Gastroesophageal sphincter (tissue), 4 donors: Measurements from ENCODE around the gene REG3A. TPM values are rescaled to one million over a fixed set of nuclear protein-coding genes. Genes with fewer than 3 reads are reported as not detected.

Experiments
- ATAC-seq: fragments of 150-250 bp; one replicate; pipeline ENCODE4 v1.9.1; 2016; ENCODE audit warnings: mild to moderate bottlenecking, moderate library complexity
- H3K27ac ChIP-seq, 4 donors: fragments of 200-600 bp; sonication (generic) in 3 of 4; 1 replicate in 3 of 4; 2 replicates in 1 of 4; pipeline ENCODE4 v1.5.1; 2016 to 2019
- H3K27me3 ChIP-seq: fragments of 200-600 bp; sonication (generic); one replicate; pipeline ENCODE4 v1.5.1; 2019
- H3K36me3 ChIP-seq, 2 donors: fragments of 200-600 bp; sonication (generic); one replicate each; pipeline ENCODE4 v1.5.1; 2019; ENCODE audit warnings: control low read depth in 1 of 2
- H3K4me1 ChIP-seq, 3 donors: fragments of 200-600 bp; sonication (generic); 1 replicate in 2 of 3; 2 replicates in 1 of 3; pipeline ENCODE4 v1.5.1; 2016 to 2019; ENCODE audit warnings: control low read depth in 2 of 3
- H3K4me3 ChIP-seq, 2 donors: fragments of 200-600 bp; sonication (generic); one replicate each; pipeline ENCODE4 v1.5.1; 2019; ENCODE audit warnings: mild to moderate bottlenecking in 1 of 2, moderate library complexity in 1 of 2
- H3K9me3 ChIP-seq, 3 donors: fragments of 200-600 bp; sonication (generic); one replicate each; pipeline ENCODE4 v1.5.1; 2017 to 2019; ENCODE audit warnings: control low read depth in 2 of 3
- CTCF ChIP-seq, 4 experiments: fragments of 200-600 bp in 2 of 4; fragments of 450-650 bp in 2 of 4; sonication (generic) in 1 of 4; IDR thresholded peaks; one replicate each; pipeline ENCODE4 v1.5.1; 2017 to 2019; ENCODE audit warnings: antibody characterized with exemption in 4 of 4, mild to moderate bottlenecking in 2 of 4, moderate library complexity in 2 of 4
- EP300 ChIP-seq: sonication (generic); formaldehyde crosslinking; IDR thresholded peaks from one replicate; pipeline ENCODE4 v1.6.1; 2017; ENCODE audit warnings: antibody characterized with exemption, mild to moderate bottlenecking
- POLR2A ChIP-seq, 2 donors: fragments of 450-650 bp; IDR thresholded peaks; one replicate each; pipeline ENCODE4 v1.6.1; 2017; ENCODE audit warnings: antibody characterized with exemption in 2 of 2, mild to moderate bottlenecking in 2 of 2, moderate library complexity in 1 of 2
- POLR2AphosphoS5 ChIP-seq: sonication (generic); formaldehyde crosslinking; IDR thresholded peaks from one replicate; pipeline ENCODE4 v1.6.1; 2017; ENCODE audit warnings: antibody characterized with exemption
- WGBS, 2 donors: methylation state at CpG; one replicate each; pipeline ENCODE4 v1.1.5; 2018; ENCODE audit warnings: low coverage in 1 of 2; 5-methylcytosine and 5-hydroxymethylcytosine counted together
- total RNA-seq, 4 donors: library from RNA; depleted of rRNA; stranded (reverse); fragments of >200 nt; gene quantifications; one replicate each; pipeline ENCODE4 v1.1.0, GENCODE V29; 2016

REG3A gene
- total RNA-seq, 4 donors from 2014 or later: not detected

DNA sequence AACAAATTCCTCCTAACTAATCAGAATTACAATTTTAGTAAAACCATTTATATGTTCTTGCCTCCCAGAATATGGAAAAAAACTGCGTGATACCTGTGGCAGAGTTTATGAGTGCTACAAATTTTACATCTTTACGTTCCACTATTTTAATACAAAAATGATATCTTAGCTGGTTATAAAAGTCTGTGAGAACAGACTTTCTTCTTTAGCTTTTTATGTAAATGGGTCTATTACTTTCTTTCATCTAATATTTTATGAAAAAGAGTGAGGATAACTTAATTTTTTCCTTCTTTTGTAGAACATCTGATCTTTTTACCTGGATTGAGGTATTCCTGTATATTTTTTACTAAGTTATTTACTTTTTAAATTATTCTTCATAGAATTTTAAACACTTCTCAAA is 22.1 kb upstream of the REG3A start:
- H3K4me3 ChIP-seq: no peak overlapping the region
- ATAC-seq: no peak
- 91 to 94% methylated on average over 2 of the region's 2 CpGs for WGBS, 2 donors
- H3K27ac ChIP-seq: no peak overlapping the region
- no peaks in the 10 kb centered on the region for H3K36me3 ChIP-seq
- peaks cover 0 to 29% (median 0%) of the 10 kb centered on the region in 3 donors for H3K9me3 ChIP-seq
- H3K27me3 ChIP-seq: no peaks in the 10 kb centered on the region
- H3K4me1 ChIP-seq: no peaks in the 10 kb centered on the region
- TF ChIP-seq POLR2A (IDR thresholded peaks at IDR 0.05) (no peak), POLR2AphosphoS5 (no peak), CTCF (IDR thresholded peaks at IDR 0.05) (no peak), EP300 (no peak)

GRCh38 chr2:79180092-79180491 is 20.5 kb upstream of the REG3A start:
- ATAC-seq: no peak
- whole genome bisulfite sequencing, 2 donors: 50 to 64% methylated on average over 1 to 2 of the region's 2 CpGs
- no peaks in the 10 kb centered on the region for H3K27me3 ChIP-seq
- no peaks in the 10 kb centered on the region for H3K4me1 ChIP-seq
- no peaks in the 10 kb centered on the region for H3K36me3 ChIP-seq
- no peak overlapping the region for H3K27ac ChIP-seq
- TF ChIP-seq POLR2AphosphoS5 (no peak), CTCF (IDR thresholded peaks at IDR 0.05) (no peak), POLR2A (IDR thresholded peaks at IDR 0.05) (no peak), EP300 (no peak)
- no peak overlapping the region for H3K4me3 ChIP-seq
- peaks cover 0 to 29% (median 0%) of the 10 kb centered on the region in 3 donors for H3K9me3 ChIP-seq

- Histone ChIP-seq H3K9me3 (peaks cover 0 to 29% (median 0%) of the 10 kb centered on the region in 3 donors), H3K4me1 (no peaks in the 10 kb centered on the region), H3K36me3 (no peaks in the 10 kb centered on the region), H3K27me3 (no peaks in the 10 kb centered on the region), H3K4me3 (no peak overlapping the region), H3K27ac (no peak overlapping the region)
- no peak for ATAC-seq
- 60 to 70% methylated on average over 1 to 4 of the region's 4 CpGs for WGBS, 2 donors
- TF ChIP-seq POLR2A (IDR thresholded peaks at IDR 0.05): no peak
Observed at GRCh38 chr2:79179036-79179435, 19.5 kb upstream of the REG3A start.

DNA sequence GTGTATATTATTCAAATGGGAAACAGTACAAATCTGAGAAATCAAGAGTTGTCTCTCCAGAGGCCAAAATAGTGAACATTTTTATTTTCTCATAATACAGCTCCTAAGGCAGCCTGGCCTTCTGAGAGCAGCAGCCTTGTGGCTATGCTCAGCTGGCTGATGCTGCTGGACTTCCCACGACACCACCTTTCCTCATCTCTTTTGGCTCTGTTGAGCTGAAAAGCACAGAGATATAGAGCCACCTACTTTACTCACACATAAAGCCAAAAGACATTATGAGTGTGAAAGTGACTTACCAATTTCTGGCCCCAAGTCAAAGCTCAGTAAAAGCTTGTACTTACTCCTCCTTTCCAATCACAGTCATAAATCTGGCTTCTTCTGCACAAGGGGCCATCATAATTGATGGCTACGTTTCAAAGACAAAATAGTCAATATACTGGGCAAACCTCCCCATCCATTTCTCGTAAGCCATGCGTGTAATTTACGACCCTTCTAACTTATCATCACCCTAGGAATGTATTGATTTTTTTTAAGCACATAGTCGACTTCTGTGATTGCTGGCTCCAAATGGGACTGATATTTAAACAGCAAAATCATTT is 18.6 kb upstream of the REG3A start:
- no peak overlapping the region for H3K27ac ChIP-seq
- no peak for TF ChIP-seq POLR2A (IDR thresholded peaks at IDR 0.05)
- no peak for TF ChIP-seq POLR2AphosphoS5
- TF ChIP-seq CTCF (IDR thresholded peaks at IDR 0.05): no peak
- TF ChIP-seq EP300: no peak
- no peak for ATAC-seq
- H3K9me3 ChIP-seq: peaks cover 0 to 29% (median 0%) of the 10 kb centered on the region in 3 donors
- H3K4me1 ChIP-seq: no peaks in the 10 kb centered on the region
- H3K4me3 ChIP-seq: no peak overlapping the region
- WGBS, 2 donors: 72 to 74% methylated on average over 6 of the region's 6 CpGs
- H3K36me3 ChIP-seq: no peaks in the 10 kb centered on the region
- H3K27me3 ChIP-seq: no peaks in the 10 kb centered on the region

DNA sequence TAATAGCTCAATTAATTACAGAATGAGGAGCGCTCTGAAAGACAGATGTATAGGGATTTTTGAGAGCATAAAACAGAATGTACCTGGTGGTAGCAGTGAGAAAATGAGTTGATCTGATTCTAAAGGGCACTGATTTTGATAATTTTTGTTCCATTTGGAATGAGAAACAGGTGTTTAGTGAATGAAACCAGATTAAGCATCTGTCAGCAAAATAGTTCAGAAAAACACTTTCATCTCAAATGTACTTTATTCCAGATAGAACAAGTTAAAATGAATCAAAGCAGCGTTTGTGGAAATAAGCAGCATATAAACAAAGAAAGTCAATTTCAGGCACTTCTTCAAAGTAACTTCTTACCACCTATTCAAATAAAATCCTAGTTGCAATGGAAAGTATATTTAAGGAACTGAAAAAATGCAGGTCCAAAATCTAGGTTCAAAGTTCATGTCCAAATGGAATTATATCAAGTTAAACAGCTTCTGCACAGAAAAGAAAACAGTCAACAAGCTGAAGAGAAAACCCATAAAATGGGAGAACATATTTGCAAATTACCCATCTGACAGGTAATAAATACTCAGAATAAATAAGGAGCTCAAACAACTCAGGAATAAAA is 11.9 kb upstream of the REG3A start:
- Histone ChIP-seq H3K4me3 (no peak overlapping the region), H3K36me3 (no peaks in the 10 kb centered on the region), H3K9me3 (no peaks in the 10 kb centered on the region), H3K27me3 (no peaks in the 10 kb centered on the region), H3K4me1 (no peaks in the 10 kb centered on the region), H3K27ac (no peak overlapping the region)
- 68 to 75% methylated on average over 2 of the region's 2 CpGs for WGBS, 2 donors
- no peak for TF ChIP-seq CTCF (IDR thresholded peaks at IDR 0.05)
- no peak for TF ChIP-seq EP300
- TF ChIP-seq POLR2AphosphoS5: no peak
- TF ChIP-seq POLR2A (IDR thresholded peaks at IDR 0.05): no peak
- no peak for ATAC-seq
